Stimulated activated CD4-positive, alpha-beta T cell treated with anti-CD3 and anti-CD28 coated beads, TNF-alpha, amount 100 ng/mL, for 4 hours (primary cell): ENCODE data around the gene SCARB2.

Experiments
- DNase-seq, 3 experiments: peaks; one replicate each; pipeline ENCODE4 v3.0.0-alpha.2; 2020; ENCODE audit warnings: low read depth in 3 of 3

Gene SCARB2

GRCh38 chr4:76148142-76148865 lies 65.3 kb downstream of the SCARB2 start, which contains the start of gene NUP54:
NUP54 (minus strand) TSS chr4:76148397; CDS start chr4:76148374, 23 bp downstream.
- DNase-seq = peak; percentile 91 to 96 (median 92)

- DNase-seq = peak in 2 of 3 experiments; percentile 1 to 2
Observed at GRCh38 chr4:76147454-76148141, 66.0 kb downstream of the SCARB2 start.

GRCh38 chr4:76144546-76144945 lies 69.1 kb downstream of the SCARB2 start:
- no peak for DNase-seq

- DNase-seq = no peak
Observed at GRCh38 chr4:76141241-76141640, 72.4 kb downstream of the SCARB2 start.

GRCh38 chr4:76127754-76128153 lies 85.9 kb downstream of the SCARB2 start:
- DNase-seq = no peak

- DNase-seq = no peak
Observed at GRCh38 chr4:76125816-76126215, 87.8 kb downstream of the SCARB2 start.

GRCh38 chr4:76120199-76120598 lies 93.4 kb downstream of the SCARB2 start:
- DNase-seq = no peak

GRCh38 chr4:76117536-76117935 lies 96.1 kb downstream of the SCARB2 start:
- DNase-seq = no peak

- no peak for DNase-seq
Observed at GRCh38 chr4:76116821-76117220, 96.8 kb downstream of the SCARB2 start.
